ENCODE measurements around the gene TMED5. TPM values are rescaled to one million over a fixed set of nuclear protein-coding genes. Genes with fewer than 3 reads are reported as not detected.

TMED5 gene
- total RNA-seq, 1 experiment from 2014 or later, result 66.1 TPM

DNA sequence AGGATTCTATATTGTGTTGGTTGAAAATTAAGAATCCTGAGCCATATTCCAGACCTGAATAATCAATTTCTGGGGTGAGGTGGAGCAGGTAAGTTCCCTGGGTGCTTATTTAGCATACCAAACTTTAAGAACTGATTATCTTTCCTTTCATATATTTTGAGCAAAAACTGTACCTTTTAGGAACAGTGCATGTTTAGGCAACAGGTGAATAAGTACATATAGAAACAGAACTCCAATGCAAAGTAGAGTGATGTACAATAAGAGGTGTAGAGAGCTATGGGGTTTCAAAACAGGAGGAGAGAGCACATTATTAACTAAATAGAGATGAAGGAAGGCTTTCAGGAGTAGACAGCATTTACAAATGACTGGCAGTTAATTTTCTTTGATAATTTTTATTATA, 28.7 kb downstream of the TMED5 start:
- Mint-ChIP-seq H3K4me3 (ENCODE audit: low read depth, unreplicated experiment) (no peak overlapping the region), H3K27ac (ENCODE audit: unreplicated experiment) (no peak overlapping the region), H3K27me3 (ENCODE audit: unreplicated experiment) (no peaks in the 10 kb centered on the region), H3K4me1 (ENCODE audit: low read depth, unreplicated experiment) (no peaks in the 10 kb centered on the region), H3K36me3 (ENCODE audit: insufficient read depth, unreplicated experiment) (peaks cover 32% of the 10 kb centered on the region), H3K9me3 (ENCODE audit: low read depth, unreplicated experiment) (no peaks in the 10 kb centered on the region)
- no peak for DNase-seq
- BruUV-seq (replicated peaks), result no TSS peak
- CTCF ChIA-PET, result no interaction called here
- intact Hi-C loops (cut with micrococcal nuclease; ENCODE audit: unreplicated experiment), result no loop called here
- TF ChIP-seq, protein P1, sequence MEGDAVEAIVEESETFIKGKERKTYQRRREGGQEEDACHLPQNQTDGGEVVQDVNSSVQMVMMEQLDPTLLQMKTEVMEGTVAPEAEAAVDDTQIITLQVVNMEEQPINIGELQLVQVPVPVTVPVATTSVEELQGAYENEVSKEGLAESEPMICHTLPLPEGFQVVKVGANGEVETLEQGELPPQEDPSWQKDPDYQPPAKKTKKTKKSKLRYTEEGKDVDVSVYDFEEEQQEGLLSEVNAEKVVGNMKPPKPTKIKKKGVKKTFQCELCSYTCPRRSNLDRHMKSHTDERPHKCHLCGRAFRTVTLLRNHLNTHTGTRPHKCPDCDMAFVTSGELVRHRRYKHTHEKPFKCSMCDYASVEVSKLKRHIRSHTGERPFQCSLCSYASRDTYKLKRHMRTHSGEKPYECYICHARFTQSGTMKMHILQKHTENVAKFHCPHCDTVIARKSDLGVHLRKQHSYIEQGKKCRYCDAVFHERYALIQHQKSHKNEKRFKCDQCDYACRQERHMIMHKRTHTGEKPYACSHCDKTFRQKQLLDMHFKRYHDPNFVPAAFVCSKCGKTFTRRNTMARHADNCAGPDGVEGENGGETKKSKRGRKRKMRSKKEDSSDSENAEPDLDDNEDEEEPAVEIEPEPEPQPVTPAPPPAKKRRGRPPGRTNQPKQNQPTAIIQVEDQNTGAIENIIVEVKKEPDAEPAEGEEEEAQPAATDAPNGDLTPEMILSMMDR (IDR thresholded peaks at IDR 0.05; ENCODE audit: unreplicated experiment), result no peak

- intact Hi-C loops (cut with micrococcal nuclease; ENCODE audit: unreplicated experiment), result no loop called here
- peaks cover 27% of the 10 kb centered on the region for H3K36me3 Mint-ChIP-seq (ENCODE audit: insufficient read depth, unreplicated experiment)
- H3K4me1 Mint-ChIP-seq (ENCODE audit: low read depth, unreplicated experiment), result no peaks in the 10 kb centered on the region
- no peak overlapping the region for H3K4me3 Mint-ChIP-seq (ENCODE audit: low read depth, unreplicated experiment)
- no peak overlapping the region for H3K27ac Mint-ChIP-seq (ENCODE audit: unreplicated experiment)
- BruUV-seq (replicated peaks), result no TSS peak
- DNase-seq, result no peak
- TF ChIP-seq, protein P1 (IDR thresholded peaks at IDR 0.05; ENCODE audit: unreplicated experiment), result no peak
- no peaks in the 10 kb centered on the region for H3K9me3 Mint-ChIP-seq (ENCODE audit: low read depth, unreplicated experiment)
- CTCF ChIA-PET, result no interaction called here
- no peaks in the 10 kb centered on the region for H3K27me3 Mint-ChIP-seq (ENCODE audit: unreplicated experiment)
Measured at GRCh38 chr1:93150729-93151128, 29.5 kb downstream of the TMED5 start.

GRCh38 chr1:93148001-93148400, 32.2 kb downstream of the TMED5 start:
- TF ChIP-seq, protein P1 (IDR thresholded peaks at IDR 0.05; ENCODE audit: unreplicated experiment), result no peak
- peaks cover 23% of the 10 kb centered on the region for H3K36me3 Mint-ChIP-seq (ENCODE audit: insufficient read depth, unreplicated experiment)
- no peaks in the 10 kb centered on the region for H3K4me1 Mint-ChIP-seq (ENCODE audit: low read depth, unreplicated experiment)
- no peaks in the 10 kb centered on the region for H3K9me3 Mint-ChIP-seq (ENCODE audit: low read depth, unreplicated experiment)
- H3K27me3 Mint-ChIP-seq (ENCODE audit: unreplicated experiment), result no peaks in the 10 kb centered on the region
- CTCF ChIA-PET, result no interaction called here
- no peak overlapping the region for H3K4me3 Mint-ChIP-seq (ENCODE audit: low read depth, unreplicated experiment)
- intact Hi-C loops (cut with micrococcal nuclease; ENCODE audit: unreplicated experiment), result no loop called here
- BruUV-seq (replicated peaks), result no TSS peak
- peak overlapping the region; percentile 36 for H3K27ac Mint-ChIP-seq (ENCODE audit: unreplicated experiment)
- DNase-seq, result no peak

- Mint-ChIP-seq H3K36me3 (ENCODE audit: insufficient read depth, unreplicated experiment) (peaks cover 14% of the 10 kb centered on the region), H3K27me3 (ENCODE audit: unreplicated experiment) (no peaks in the 10 kb centered on the region), H3K4me1 (ENCODE audit: low read depth, unreplicated experiment) (no peaks in the 10 kb centered on the region), H3K27ac (ENCODE audit: unreplicated experiment) (no peak overlapping the region), H3K4me3 (ENCODE audit: low read depth, unreplicated experiment) (no peak overlapping the region), H3K9me3 (ENCODE audit: low read depth, unreplicated experiment) (no peaks in the 10 kb centered on the region)
- CTCF ChIA-PET, result no interaction called here
- no peak for DNase-seq
- TF ChIP-seq, protein P1 (IDR thresholded peaks at IDR 0.05; ENCODE audit: unreplicated experiment), result no peak
- intact Hi-C loops (cut with micrococcal nuclease; ENCODE audit: unreplicated experiment), result no loop called here
- BruUV-seq (replicated peaks), result no TSS peak
Measured at GRCh38 chr1:93143769-93144168, 36.4 kb downstream of the TMED5 start.
